GM23338 (cell line): ENCODE results near the gene VPS37C. TPM values are rescaled to one million over a fixed set of nuclear protein-coding genes. Genes with fewer than 3 reads are reported as not detected.

ENCODE experiments used
- ATAC-seq: fragments of 200-7000 bp; cut with Tn5 transposase; 3 replicates; pipeline ENCODE4 v1.9.1; 2020
- DNase-seq: peaks from one replicate; pipeline ENCODE4 v3.0.0-alpha.2; 2015; ENCODE audit warnings: low spot score
- H2AFZ ChIP-seq: fragments of 200-600 bp; sonication (generic); 2 replicates; pipeline ENCODE4 v1.8.0; 2016; ENCODE audit warnings: antibody characterized with exemption, mild to moderate bottlenecking, moderate library complexity
- H3F3A ChIP-seq: fragments of 200-600 bp; sonication (generic); replicated peaks from 2 replicates; pipeline ENCODE4 v1.8.0; 2017; ENCODE audit warnings: antibody characterized with exemption, mixed run types, low read depth
- H3K27ac ChIP-seq: fragments of 200-600 bp; sonication (generic); 2 replicates; pipeline ENCODE4 v1.6.1; 2016; ENCODE audit warnings: low read depth
- H3K27me3 ChIP-seq: fragments of 200-600 bp; sonication (generic); 2 replicates; pipeline ENCODE4 v1.8.0; 2016; ENCODE audit warnings: mild to moderate bottlenecking, mixed run types, moderate library complexity; ENCODE audit not compliant: insufficient read depth
- H3K36me3 ChIP-seq: fragments of 200-600 bp; sonication (generic); 2 replicates; pipeline ENCODE4 v1.8.0; 2016; ENCODE audit warnings: mild to moderate bottlenecking; ENCODE audit not compliant: insufficient read depth
- H3K4me1 ChIP-seq: fragments of 200-600 bp; sonication (generic); 2 replicates; pipeline ENCODE4 v1.8.0; 2016; ENCODE audit warnings: mild to moderate bottlenecking, moderate library complexity; ENCODE audit not compliant: insufficient read depth
- H3K4me2 ChIP-seq: fragments of 200-600 bp; sonication (generic); 2 replicates; pipeline ENCODE4 v1.7.1; 2017; ENCODE audit warnings: mixed run types
- H3K4me3 ChIP-seq: fragments of 200-600 bp; sonication (generic); 2 replicates; pipeline ENCODE4 v1.6.1; 2016; ENCODE audit warnings: mixed run types
- H3K79me2 ChIP-seq: fragments of 200-600 bp; sonication (generic); replicated peaks from 2 replicates; pipeline ENCODE4 v1.8.0; 2017; ENCODE audit warnings: mild to moderate bottlenecking; ENCODE audit not compliant: insufficient read depth
- H3K9me2 ChIP-seq: fragments of 200-600 bp; sonication (generic); 2 replicates; pipeline ENCODE4 v1.8.0; 2017; ENCODE audit not compliant: insufficient read depth
- H4K20me1 ChIP-seq: fragments of 200-600 bp; sonication (generic); replicated peaks from 2 replicates; pipeline ENCODE4 v1.8.0; 2017; ENCODE audit warnings: mild to moderate bottlenecking; ENCODE audit not compliant: insufficient read depth
- H3K27ac Mint-ChIP-seq: 2 replicates; pipeline ENCODE4 v1.8.0; 2020; ENCODE audit warnings: inconsistent platforms, mild to moderate bottlenecking, moderate library complexity, mixed read lengths
- H3K27me3 Mint-ChIP-seq: 3 replicates; pipeline ENCODE4 v1.8.0; 2022; ENCODE audit warnings: low read depth, mild to moderate bottlenecking, moderate library complexity, mixed read lengths, inconsistent platforms; ENCODE audit not compliant: insufficient read depth, poor library complexity
- H3K36me3 Mint-ChIP-seq: 3 replicates; pipeline ENCODE4 v1.8.0; 2021; ENCODE audit warnings: low read depth, mild to moderate bottlenecking, inconsistent platforms, moderate library complexity, mixed read lengths
- H3K4me1 Mint-ChIP-seq: 3 replicates; pipeline ENCODE4 v1.8.0; 2020; ENCODE audit warnings: mild to moderate bottlenecking, inconsistent platforms, mixed read lengths
- H3K4me3 Mint-ChIP-seq: 3 replicates; pipeline ENCODE4 v1.8.0; 2021; ENCODE audit warnings: moderate library complexity, mild to moderate bottlenecking, inconsistent platforms, mixed read lengths
- H3K9me3 Mint-ChIP-seq: 3 replicates; pipeline ENCODE4 v1.8.0; 2020; ENCODE audit warnings: moderate library complexity, mild to moderate bottlenecking, inconsistent platforms, mixed read lengths
- CREB1 ChIP-seq: fragments of 250-450 bp; sonication (Bioruptor Pico); IDR thresholded peaks from 2 replicates; pipeline ENCODE4 v1.5.0; 2020; ENCODE audit warnings: low read depth, mild to moderate bottlenecking, moderate library complexity
- CTCF ChIP-seq, 2 experiments: fragments of 200-600 bp in 1 of 2; sonication (generic) in 1 of 2; conservative IDR thresholded peaks; 2 replicates each; pipeline versions ENCODE4 v1.5.1 to v1.6.1; 2016 to 2017; ENCODE audit warnings: antibody characterized with exemption in 2 of 2, low read depth in 2 of 2, mild to moderate bottlenecking in 2 of 2, moderate library complexity in 1 of 2
- ETS1 ChIP-seq: IDR thresholded peaks from 2 replicates; pipeline ENCODE4 v1.6.1; 2016; ENCODE audit warnings: antibody characterized with exemption
- EZH2 ChIP-seq: fragments of 200-600 bp; sonication (generic); IDR thresholded peaks from one replicate; pipeline ENCODE4 v1.8.0; 2017; ENCODE audit warnings: antibody characterized with exemption, mild to moderate bottlenecking, low read depth; ENCODE audit not compliant: unreplicated experiment
- EZH2phosphoT487 ChIP-seq: fragments of 200-600 bp; sonication (generic); IDR thresholded peaks from one replicate; pipeline ENCODE4 v1.8.1; 2018; ENCODE audit warnings: antibody characterized with exemption; ENCODE audit not compliant: unreplicated experiment
- JUNB ChIP-seq: IDR thresholded peaks from one replicate; pipeline ENCODE4 v1.6.1; 2016; ENCODE audit warnings: antibody characterized with exemption; ENCODE audit not compliant: unreplicated experiment
- NANOG ChIP-seq: IDR thresholded peaks from 2 replicates; pipeline ENCODE4 v1.6.1; 2016; ENCODE audit warnings: antibody characterized with exemption, borderline replicate concordance
- POLR2AphosphoS5 ChIP-seq: IDR thresholded peaks from 2 replicates; pipeline ENCODE4 v1.6.1; 2016; ENCODE audit warnings: antibody characterized with exemption, low read depth
- REST ChIP-seq: IDR thresholded peaks from one replicate; pipeline ENCODE4 v1.6.1; 2018; ENCODE audit warnings: antibody characterized with exemption; ENCODE audit not compliant: unreplicated experiment
- STAT1 ChIP-seq: IDR thresholded peaks from one replicate; pipeline ENCODE4 v1.6.1; 2016; ENCODE audit warnings: antibody characterized with exemption; ENCODE audit not compliant: unreplicated experiment
- ZNF114 ChIP-seq: fragments of 250-450 bp; sonication (Bioruptor Pico); IDR thresholded peaks from 2 replicates; pipeline ENCODE4 v1.5.0; 2020; ENCODE audit warnings: mild to moderate bottlenecking, moderate library complexity
- ZNF331 ChIP-seq: fragments of 250-450 bp; sonication (Bioruptor Pico); IDR thresholded peaks from 2 replicates; pipeline ENCODE4 v1.5.0; 2020; ENCODE audit warnings: low read depth, mild to moderate bottlenecking, moderate library complexity
- ZNF462 ChIP-seq: fragments of 250-450 bp; sonication (Bioruptor Pico); IDR thresholded peaks from 2 replicates; pipeline ENCODE4 v1.5.0; 2020; ENCODE audit warnings: mild to moderate bottlenecking, moderate library complexity
- polyA plus RNA-seq: library from polyadenylated mRNA; unstranded; fragments of >200 nt; fragmentation: Nextera tagmentation; extraction: Ambion mirVana; gene quantifications from 2 replicates; pipeline ENCODE4 v1.2.1, GENCODE V29; 2016
- total RNA-seq: library from RNA; depleted of rRNA; stranded (reverse); fragments of >200 nt; shearing (Covaris generic); gene quantifications from 2 replicates; pipeline ENCODE4 v1.2.3, GENCODE V29; 2014

The VPS37C gene
- total and polyA plus RNA-seq, 2 experiments from 2014 or later = 8.8 to 19.4 TPM

GRCh38 chr11:61104963-61105362 lies 56.3 kb downstream of the VPS37C start:
- no peaks in the 10 kb centered on the region for H3K36me3 Mint-ChIP-seq
- no peaks in the 10 kb centered on the region for H3K27me3 Mint-ChIP-seq
- H3K9me3 Mint-ChIP-seq = no peaks in the 10 kb centered on the region
- Histone ChIP-seq H3K36me3 (no peaks in the 10 kb centered on the region), H3F3A (no peaks in the 10 kb centered on the region; the same call in 1 of the 2 replicates), H3K79me2 (no peaks in the 10 kb centered on the region), H3K4me1 (no peaks in the 10 kb centered on the region), H3K4me2 (no peak overlapping the region), H3K27ac (no peak overlapping the region), H3K9me2 (no peaks in the 10 kb centered on the region), H3K4me3 (no peak overlapping the region), H3K27me3 (no peaks in the 10 kb centered on the region), H2AFZ (no peak overlapping the region), H4K20me1 (no peaks in the 10 kb centered on the region)
- no peaks in the 10 kb centered on the region for H3K4me1 Mint-ChIP-seq
- H3K4me3 Mint-ChIP-seq = no peak overlapping the region
- no peak for TF ChIP-seq REST
- TF ChIP-seq POLR2AphosphoS5 = no peak
- TF ChIP-seq NANOG = no peak
- no peak for TF ChIP-seq ZNF462 (CRISPR knock-in tag)
- no peak for TF ChIP-seq CREB1 (CRISPR knock-in tag)
- TF ChIP-seq ZNF331 = no peak
- TF ChIP-seq EZH2phosphoT487 = no peak
- TF ChIP-seq STAT1 = no peak
- TF ChIP-seq EZH2 = no peak
- no peak for TF ChIP-seq ETS1
- TF ChIP-seq JUNB = no peak
- TF ChIP-seq ZNF114 (CRISPR knock-in tag) = no peak
- TF ChIP-seq CTCF (conservative IDR thresholded peaks at IDR 0.05; ENCODE audit: low read depth in 2 of 2) = no peak
- DNase-seq = no peak
- H3K27ac Mint-ChIP-seq = no peak overlapping the region
- no peak for ATAC-seq
